Natural killer cell treated with Interleukin-12 subunit alpha and Interleukin-12 subunit beta and Interleukin-15 and Interleukin-18, amount 100 ng/mL, for 72 hours (primary cell): ENCODE results near the gene SPRING1. TPM values are rescaled to one million over a fixed set of nuclear protein-coding genes. Genes with fewer than 3 reads are reported as not detected.
A peak's percentile ranks its signal among the peaks of the same experiment; 100 is the strongest.

Source experiments
- ATAC-seq, 2 donors: fragments of 150-1000 bp; cut with Tn5 transposase in 1 of 2; sonication (Bioruptor Pico), chemical (Tn5 transposase) in 1 of 2; 2 replicates each; pipeline ENCODE4 v1.10.0; 2021
- DNase-seq: peaks from one replicate; pipeline ENCODE4 v3.0.0; 2022; ENCODE audit warnings: low spot score
- H3K27ac Mint-ChIP-seq, 2 donors: 1 replicate in 1 of 2; 2 replicates in 1 of 2; pipeline ENCODE4 v1.8.0; 2022; ENCODE audit warnings: mixed read lengths in 2 of 2, mild to moderate bottlenecking in 1 of 2, moderate library complexity in 1 of 2
- H3K27me3 Mint-ChIP-seq, 2 donors: 1 replicate in 1 of 2; 2 replicates in 1 of 2; pipeline ENCODE4 v1.8.0; 2022; ENCODE audit warnings: mixed read lengths in 2 of 2
- H3K36me3 Mint-ChIP-seq: one replicate; pipeline ENCODE4 v1.8.0; 2022; ENCODE audit warnings: mixed read lengths
- H3K4me1 Mint-ChIP-seq, 2 donors: 1 replicate in 1 of 2; 2 replicates in 1 of 2; pipeline ENCODE4 v1.8.0; 2022; ENCODE audit warnings: low read depth in 2 of 2, mixed read lengths in 2 of 2, mild to moderate bottlenecking in 1 of 2
- H3K4me3 Mint-ChIP-seq: one replicate; pipeline ENCODE4 v1.8.0; 2022; ENCODE audit warnings: mixed read lengths
- H3K9me3 Mint-ChIP-seq: 2 replicates; pipeline ENCODE4 v1.8.0; 2022; ENCODE audit warnings: mixed read lengths
- total RNA-seq, 2 donors: library from RNA; stranded (reverse); gene quantifications; one replicate each; pipeline ENCODE4 v1.2.3, GENCODE V29; 2022

The SPRING1 gene
- total RNA-seq, 2 donors from 2014 or later = 45.8 to 49.7 TPM

GRCh38 chr12:116734156-116734768 lies 3.6 kb downstream of the SPRING1 start:
- ATAC-seq (no peak), DNase-seq (no peak)
- peak overlapping the region; percentile 47 for H3K4me3 Mint-ChIP-seq
- peaks cover 13% of the 10 kb centered on the region for H3K36me3 Mint-ChIP-seq
- H3K4me1 Mint-ChIP-seq = peaks cover 34% of the 10 kb centered on the region in 2 donors
- H3K9me3 Mint-ChIP-seq = no peaks in the 10 kb centered on the region
- H3K27ac Mint-ChIP-seq = no peak overlapping the region
- H3K27me3 Mint-ChIP-seq = no peaks in the 10 kb centered on the region

GRCh38 chr12:116731801-116732200 lies 6.1 kb downstream of the SPRING1 start:
- DNase-seq = no peak
- no peak overlapping the region for H3K4me3 Mint-ChIP-seq

GRCh38 chr12:116727891-116728290 lies 10.0 kb downstream of the SPRING1 start:
- Mint-ChIP-seq H3K4me3 (no peak overlapping the region), H3K27me3 (no peaks in the 10 kb centered on the region), H3K36me3 (peaks cover 3% of the 10 kb centered on the region), H3K27ac (no peak overlapping the region), H3K4me1 (peaks cover 5 to 23% of the 10 kb centered on the region in 2 donors), H3K9me3 (no peaks in the 10 kb centered on the region)
- ATAC-seq = no peak
- no peak for DNase-seq

More at GRCh38 chr12:116731801-116732200, 6.1 kb downstream of the SPRING1 start:
- H3K9me3 Mint-ChIP-seq = no peaks in the 10 kb centered on the region
- no peak overlapping the region for H3K27ac Mint-ChIP-seq
- peaks cover 27 to 37% of the 10 kb centered on the region in 2 donors for H3K4me1 Mint-ChIP-seq
- H3K27me3 Mint-ChIP-seq = no peaks in the 10 kb centered on the region
- peaks cover 13% of the 10 kb centered on the region for H3K36me3 Mint-ChIP-seq
- ATAC-seq = no peak

- no peaks in the 10 kb centered on the region for H3K27me3 Mint-ChIP-seq
- DNase-seq = no peak
- no peak for ATAC-seq
- H3K36me3 Mint-ChIP-seq = peaks cover 6% of the 10 kb centered on the region
- no peak overlapping the region for H3K27ac Mint-ChIP-seq
- peaks cover 8 to 27% of the 10 kb centered on the region in 2 donors for H3K4me1 Mint-ChIP-seq
- no peaks in the 10 kb centered on the region for H3K9me3 Mint-ChIP-seq
- no peak overlapping the region for H3K4me3 Mint-ChIP-seq
These were observed 10.6 kb downstream of the SPRING1 start for GRCh38 chr12:116727261-116727660.

- H3K27me3 Mint-ChIP-seq = no peaks in the 10 kb centered on the region
- ATAC-seq (no peak), DNase-seq (no peak)
- no peak overlapping the region for H3K4me3 Mint-ChIP-seq
- peaks cover 14 to 30% of the 10 kb centered on the region in 2 donors for H3K4me1 Mint-ChIP-seq
- no peak overlapping the region for H3K27ac Mint-ChIP-seq
- no peaks in the 10 kb centered on the region for H3K9me3 Mint-ChIP-seq
- H3K36me3 Mint-ChIP-seq = peaks cover 12% of the 10 kb centered on the region
These were observed 11.2 kb downstream of the SPRING1 start for GRCh38 chr12:116726694-116727093.

- peak overlapping the region; percentile 14 to 19 for H3K27ac Mint-ChIP-seq
- peaks cover 20 to 23% of the 10 kb centered on the region in 2 donors for H3K4me1 Mint-ChIP-seq
These were observed 15.6 kb downstream of the SPRING1 start for GRCh38 chr12:116722245-116722644.

GRCh38 chr12:116719731-116720528 lies 17.9 kb downstream of the SPRING1 start:
- H3K27ac Mint-ChIP-seq = no peak overlapping the region
- H3K36me3 Mint-ChIP-seq = peaks cover 41% of the 10 kb centered on the region
- H3K4me3 Mint-ChIP-seq = no peak overlapping the region
- no peaks in the 10 kb centered on the region for H3K27me3 Mint-ChIP-seq
- DNase-seq = no peak
- H3K4me1 Mint-ChIP-seq = peaks cover 14 to 20% of the 10 kb centered on the region in 2 donors
- H3K9me3 Mint-ChIP-seq = no peaks in the 10 kb centered on the region
- no peak for ATAC-seq

More at GRCh38 chr12:116722245-116722644, 15.6 kb downstream of the SPRING1 start:
- peaks cover 24% of the 10 kb centered on the region for H3K36me3 Mint-ChIP-seq
- peak overlapping the region; percentile 13 for H3K4me3 Mint-ChIP-seq
- no peaks in the 10 kb centered on the region for H3K9me3 Mint-ChIP-seq
- ATAC-seq (peak in 1 of 2 donors; percentile 59), DNase-seq (no peak)
- no peaks in the 10 kb centered on the region for H3K27me3 Mint-ChIP-seq

- Mint-ChIP-seq H3K4me3 (no peak overlapping the region), H3K27ac (no peak overlapping the region), H3K4me1 (peaks cover 14 to 20% of the 10 kb centered on the region in 2 donors), H3K9me3 (no peaks in the 10 kb centered on the region), H3K27me3 (no peaks in the 10 kb centered on the region), H3K36me3 (peaks cover 41% of the 10 kb centered on the region)
- DNase-seq (no peak), ATAC-seq (no peak)
These were observed 19.0 kb downstream of the SPRING1 start for GRCh38 chr12:116718655-116719454.

- peaks cover 39% of the 10 kb centered on the region for H3K36me3 Mint-ChIP-seq
- no peaks in the 10 kb centered on the region for H3K9me3 Mint-ChIP-seq
- no peak overlapping the region for H3K27ac Mint-ChIP-seq
- peaks cover 13 to 16% of the 10 kb centered on the region in 2 donors for H3K4me1 Mint-ChIP-seq
- H3K4me3 Mint-ChIP-seq = no peak overlapping the region
- DNase-seq = no peak
- H3K27me3 Mint-ChIP-seq = no peaks in the 10 kb centered on the region
- ATAC-seq = no peak
These were observed 20.1 kb downstream of the SPRING1 start for GRCh38 chr12:116717466-116718437.

- Mint-ChIP-seq H3K27ac (no peak overlapping the region), H3K4me1 (peaks cover under 1 to 6% of the 10 kb centered on the region in 2 donors), H3K27me3 (peaks cover 0 to 1% of the 10 kb centered on the region in 2 donors), H3K4me3 (no peak overlapping the region), H3K9me3 (no peaks in the 10 kb centered on the region), H3K36me3 (peaks cover 21% of the 10 kb centered on the region)
- DNase-seq (no peak), ATAC-seq (no peak)
These were observed 23.7 kb downstream of the SPRING1 start for GRCh38 chr12:116714175-116714574.

GRCh38 chr12:116713527-116713926 lies 24.3 kb downstream of the SPRING1 start:
- Mint-ChIP-seq H3K27me3 (peaks cover 6 to 8% of the 10 kb centered on the region in 2 donors), H3K4me1 (peaks cover 7 to 8% of the 10 kb centered on the region in 2 donors), H3K27ac (no peak overlapping the region), H3K9me3 (no peaks in the 10 kb centered on the region), H3K36me3 (peaks cover 17% of the 10 kb centered on the region), H3K4me3 (no peak overlapping the region)
- DNase-seq = no peak
- ATAC-seq = no peak

GRCh38 chr12:116712458-116713303 lies 25.2 kb downstream of the SPRING1 start:
- H3K36me3 Mint-ChIP-seq = peaks cover 17% of the 10 kb centered on the region

More at GRCh38 chr12:116712458-116713303, 25.2 kb downstream of the SPRING1 start:
- Mint-ChIP-seq H3K4me3 (no peak overlapping the region), H3K27ac (no peak overlapping the region), H3K27me3 (peaks cover 10% of the 10 kb centered on the region in 2 donors), H3K9me3 (no peaks in the 10 kb centered on the region), H3K4me1 (peaks cover 9% of the 10 kb centered on the region in 2 donors)
- ATAC-seq = peak in 1 of 2 donors; percentile 15
- DNase-seq = no peak
